ENCODE data around the gene DPP6. TPM values are rescaled to one million over a fixed set of nuclear protein-coding genes. Genes with fewer than 3 reads are reported as not detected.

DPP6 gene
- total RNA-seq, 1 donor from 2014 or later: 0.05 TPM

GRCh38 chr7:154338701-154339506, 286.7 kb downstream of the DPP6 start:
- no peak for DNase-seq (ENCODE audit: low read depth)

GRCh38 chr7:154342971-154343633, 290.9 kb downstream of the DPP6 start:
- no peak for DNase-seq (ENCODE audit: low read depth)

- DNase-seq (ENCODE audit: low read depth): no peak
Observed at GRCh38 chr7:154343778-154344412, 291.7 kb downstream of the DPP6 start.

- DNase-seq (ENCODE audit: low read depth): no peak
Observed at GRCh38 chr7:154345093-154345492, 292.9 kb downstream of the DPP6 start.

GRCh38 chr7:154347700-154348266, 295.6 kb downstream of the DPP6 start:
- no peak for DNase-seq (ENCODE audit: low read depth)

- DNase-seq (ENCODE audit: low read depth): no peak
Observed at GRCh38 chr7:154350892-154351291, 298.7 kb downstream of the DPP6 start.

- no peak for DNase-seq (ENCODE audit: low read depth)
Observed at GRCh38 chr7:154353355-154353767, 301.2 kb downstream of the DPP6 start.

GRCh38 chr7:154364170-154364569, 312.0 kb downstream of the DPP6 start:
- no peak for DNase-seq (ENCODE audit: low read depth)

GRCh38 chr7:154371424-154371823, 319.2 kb downstream of the DPP6 start:
- no peak for DNase-seq (ENCODE audit: low read depth)

GRCh38 chr7:154372011-154372601, 319.9 kb downstream of the DPP6 start:
- no peak for DNase-seq (ENCODE audit: low read depth)

GRCh38 chr7:154373956-154374355, 321.8 kb downstream of the DPP6 start:
- no peak for DNase-seq (ENCODE audit: low read depth)

GRCh38 chr7:154375956-154376355, 323.8 kb downstream of the DPP6 start:
- no peak for DNase-seq (ENCODE audit: low read depth)

GRCh38 chr7:154380771-154381170, 328.6 kb downstream of the DPP6 start:
- no peak for DNase-seq (ENCODE audit: low read depth)

- DNase-seq (ENCODE audit: low read depth): no peak
Observed at GRCh38 chr7:154383045-154383444, 330.8 kb downstream of the DPP6 start.

GRCh38 chr7:154385214-154385613, 333.0 kb downstream of the DPP6 start:
- no peak for DNase-seq (ENCODE audit: low read depth)

- DNase-seq (ENCODE audit: low read depth): no peak
Observed at GRCh38 chr7:154387252-154387651, 335.1 kb downstream of the DPP6 start.

- DNase-seq (ENCODE audit: low read depth): no peak
Observed at GRCh38 chr7:154388412-154388811, 336.2 kb downstream of the DPP6 start.

GRCh38 chr7:154388999-154389398, 336.8 kb downstream of the DPP6 start:
- no peak for DNase-seq (ENCODE audit: low read depth)

- DNase-seq (ENCODE audit: low read depth): no peak
Observed at GRCh38 chr7:154390961-154391360, 338.8 kb downstream of the DPP6 start.

- no peak for DNase-seq (ENCODE audit: low read depth)
Observed at GRCh38 chr7:154394804-154395203, 342.6 kb downstream of the DPP6 start.

- DNase-seq (ENCODE audit: low read depth): no peak
Observed at GRCh38 chr7:154406312-154406711, 354.1 kb downstream of the DPP6 start.

- DNase-seq (ENCODE audit: low read depth): no peak
Observed at GRCh38 chr7:154409703-154410311, 357.6 kb downstream of the DPP6 start.

All from renal cortical epithelial cell (primary cell).